ENCODE measurements around the gene SBK2. TPM values are rescaled to one million over a fixed set of nuclear protein-coding genes. Genes with fewer than 3 reads are reported as not detected.

The SBK2 gene
- polyA plus RNA-seq, 1 of the 3 experiments (the other 2 are of a cell fraction) = 0.20 TPM

DNA sequence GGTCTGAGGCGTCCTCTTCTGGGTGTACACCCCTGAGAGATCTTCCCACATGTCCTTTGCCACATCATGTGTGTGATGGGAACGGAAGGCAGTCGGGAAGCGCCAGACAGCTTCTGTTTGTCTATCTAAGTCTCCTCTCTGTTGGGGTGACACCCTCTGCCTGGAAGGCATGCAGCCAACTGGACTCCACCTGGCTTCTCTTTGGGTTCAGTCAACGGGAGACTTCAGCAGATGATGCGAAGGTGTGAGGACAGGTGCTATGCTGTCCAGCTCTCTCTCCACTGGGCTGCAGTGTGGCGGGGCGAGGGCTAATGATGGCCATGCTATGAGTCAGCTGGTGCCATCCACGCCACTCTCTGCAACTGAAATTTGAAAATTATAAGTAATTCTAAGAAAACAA, 22.8 kb upstream of the SBK2 start:
- WGBS (ENCODE audit: low lambda C conversion rate) = 76% methylated on average over 9 of the region's 9 CpGs
- no peak for DNase-seq
- Histone ChIP-seq H3F3A (replicated peaks; ENCODE audit: insufficient read depth) (no peaks in the 10 kb centered on the region), H3K79me2 (ENCODE audit: insufficient read depth) (no peaks in the 10 kb centered on the region), H3K9me2 (no peaks in the 10 kb centered on the region), H3K4me1 (ENCODE audit: control insufficient read depth in 1 of 2, insufficient read depth in 2 of 2, low read depth in 1 of 2, low read length in 1 of 2) (no peaks in the 10 kb centered on the region), H2AFZ (ENCODE audit: low read depth) (no peak overlapping the region), H3K4me2 (no peak overlapping the region), H3K9ac (no peak overlapping the region), H4K20me1 (ENCODE audit: insufficient read depth) (no peaks in the 10 kb centered on the region), H3K9me3 (no peaks in the 10 kb centered on the region), H3K27me3 (ENCODE audit: insufficient read depth) (no peaks in the 10 kb centered on the region), H3K4me3 (ENCODE audit: low read depth in 2 of 2, low read length in 1 of 2) (no peak overlapping the region), H3K36me3 (replicated peaks in 1 of 2; ENCODE audit: control insufficient read depth in 1 of 2, insufficient read depth in 2 of 2, low read length in 1 of 2) (no peaks in the 10 kb centered on the region), H3K27ac (ENCODE audit: low read depth in 2 of 2, low read length in 1 of 2) (no peak overlapping the region)
- TF ChIP-seq, protein P1, sequence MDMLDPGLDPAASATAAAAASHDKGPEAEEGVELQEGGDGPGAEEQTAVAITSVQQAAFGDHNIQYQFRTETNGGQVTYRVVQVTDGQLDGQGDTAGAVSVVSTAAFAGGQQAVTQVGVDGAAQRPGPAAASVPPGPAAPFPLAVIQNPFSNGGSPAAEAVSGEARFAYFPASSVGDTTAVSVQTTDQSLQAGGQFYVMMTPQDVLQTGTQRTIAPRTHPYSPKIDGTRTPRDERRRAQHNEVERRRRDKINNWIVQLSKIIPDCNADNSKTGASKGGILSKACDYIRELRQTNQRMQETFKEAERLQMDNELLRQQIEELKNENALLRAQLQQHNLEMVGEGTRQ (IDR thresholded peaks at IDR 0.05; ENCODE audit: borderline replicate concordance, low read depth, low read length) = no peak
- no peak for TF ChIP-seq TEAD4 (IDR thresholded peaks at IDR 0.05; ENCODE audit: borderline replicate concordance, insufficient read depth)
- no peak for TF ChIP-seq RFX5 (IDR thresholded peaks at IDR 0.05; ENCODE audit: low read length)
- TF ChIP-seq TCF12 (IDR thresholded peaks at IDR 0.05) = no peak
- TF ChIP-seq RXRA (IDR thresholded peaks at IDR 0.05; ENCODE audit: borderline replicate concordance, low read depth) = no peak
- TF ChIP-seq RAD21 (IDR thresholded peaks at IDR 0.05; ENCODE audit: low read length) = no peak
- no peak for TF ChIP-seq POLR2AphosphoS5 (IDR thresholded peaks at IDR 0.05; ENCODE audit: low read depth, low read length)
- TF ChIP-seq, protein P2, sequence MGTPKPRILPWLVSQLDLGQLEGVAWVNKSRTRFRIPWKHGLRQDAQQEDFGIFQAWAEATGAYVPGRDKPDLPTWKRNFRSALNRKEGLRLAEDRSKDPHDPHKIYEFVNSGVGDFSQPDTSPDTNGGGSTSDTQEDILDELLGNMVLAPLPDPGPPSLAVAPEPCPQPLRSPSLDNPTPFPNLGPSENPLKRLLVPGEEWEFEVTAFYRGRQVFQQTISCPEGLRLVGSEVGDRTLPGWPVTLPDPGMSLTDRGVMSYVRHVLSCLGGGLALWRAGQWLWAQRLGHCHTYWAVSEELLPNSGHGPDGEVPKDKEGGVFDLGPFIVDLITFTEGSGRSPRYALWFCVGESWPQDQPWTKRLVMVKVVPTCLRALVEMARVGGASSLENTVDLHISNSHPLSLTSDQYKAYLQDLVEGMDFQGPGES (IDR thresholded peaks at IDR 0.05; ENCODE audit: low read depth, low read length) = no peak
- TF ChIP-seq ZBTB33 (IDR thresholded peaks at IDR 0.05; ENCODE audit: borderline replicate concordance, low read depth) = no peak
- TF ChIP-seq FOXJ3 (CRISPR knock-in tag; IDR thresholded peaks at IDR 0.05) = no peak
- ChIA-PET POLR2A (no interaction called here), CTCF (interaction anchor here (0.6 to 0.8 kb wide), 2 partner anchors 10 to 56 kb away, joined by 3 read pairs; no protein-coding TSS in a partner anchor)

GRCh38 chr19:55554741-55555152, 17.8 kb upstream of the SBK2 start:
- Histone ChIP-seq H3K9ac (no peak overlapping the region), H4K20me1 (ENCODE audit: insufficient read depth) (no peaks in the 10 kb centered on the region), H3K9me2 (no peaks in the 10 kb centered on the region), H3K4me2 (no peak overlapping the region), H3K4me1 (ENCODE audit: control insufficient read depth in 1 of 2, insufficient read depth in 2 of 2, low read depth in 1 of 2, low read length in 1 of 2) (peaks cover 0 to 6% of the 10 kb centered on the region in 2 experiments; a peak in 2 of 4 replicates), H2AFZ (ENCODE audit: low read depth) (no peak overlapping the region), H3K4me3 (ENCODE audit: low read depth in 2 of 2, low read length in 1 of 2) (no peak overlapping the region), H3K79me2 (ENCODE audit: insufficient read depth) (no peaks in the 10 kb centered on the region), H3F3A (replicated peaks; ENCODE audit: insufficient read depth) (peaks cover 5% of the 10 kb centered on the region), H3K27me3 (ENCODE audit: insufficient read depth) (no peaks in the 10 kb centered on the region), H3K27ac (ENCODE audit: low read depth in 2 of 2, low read length in 1 of 2) (no peak overlapping the region), H3K9me3 (no peaks in the 10 kb centered on the region), H3K36me3 (replicated peaks in 1 of 2; ENCODE audit: control insufficient read depth in 1 of 2, insufficient read depth in 2 of 2, low read length in 1 of 2) (no peaks in the 10 kb centered on the region)
- no peak for DNase-seq
- ChIA-PET POLR2A (no interaction called here), CTCF (interaction anchor here (1.3 kb wide), 1 partner anchor 52 kb away, joined by 3 read pairs; no protein-coding TSS in a partner anchor)
- WGBS (ENCODE audit: low lambda C conversion rate) = 87% methylated on average over 7 of the region's 8 CpGs
- TF ChIP-seq MEF2A (IDR thresholded peaks at IDR 0.05; ENCODE audit: borderline replicate concordance, low read depth) = no peak
- TF ChIP-seq, protein P3, sequence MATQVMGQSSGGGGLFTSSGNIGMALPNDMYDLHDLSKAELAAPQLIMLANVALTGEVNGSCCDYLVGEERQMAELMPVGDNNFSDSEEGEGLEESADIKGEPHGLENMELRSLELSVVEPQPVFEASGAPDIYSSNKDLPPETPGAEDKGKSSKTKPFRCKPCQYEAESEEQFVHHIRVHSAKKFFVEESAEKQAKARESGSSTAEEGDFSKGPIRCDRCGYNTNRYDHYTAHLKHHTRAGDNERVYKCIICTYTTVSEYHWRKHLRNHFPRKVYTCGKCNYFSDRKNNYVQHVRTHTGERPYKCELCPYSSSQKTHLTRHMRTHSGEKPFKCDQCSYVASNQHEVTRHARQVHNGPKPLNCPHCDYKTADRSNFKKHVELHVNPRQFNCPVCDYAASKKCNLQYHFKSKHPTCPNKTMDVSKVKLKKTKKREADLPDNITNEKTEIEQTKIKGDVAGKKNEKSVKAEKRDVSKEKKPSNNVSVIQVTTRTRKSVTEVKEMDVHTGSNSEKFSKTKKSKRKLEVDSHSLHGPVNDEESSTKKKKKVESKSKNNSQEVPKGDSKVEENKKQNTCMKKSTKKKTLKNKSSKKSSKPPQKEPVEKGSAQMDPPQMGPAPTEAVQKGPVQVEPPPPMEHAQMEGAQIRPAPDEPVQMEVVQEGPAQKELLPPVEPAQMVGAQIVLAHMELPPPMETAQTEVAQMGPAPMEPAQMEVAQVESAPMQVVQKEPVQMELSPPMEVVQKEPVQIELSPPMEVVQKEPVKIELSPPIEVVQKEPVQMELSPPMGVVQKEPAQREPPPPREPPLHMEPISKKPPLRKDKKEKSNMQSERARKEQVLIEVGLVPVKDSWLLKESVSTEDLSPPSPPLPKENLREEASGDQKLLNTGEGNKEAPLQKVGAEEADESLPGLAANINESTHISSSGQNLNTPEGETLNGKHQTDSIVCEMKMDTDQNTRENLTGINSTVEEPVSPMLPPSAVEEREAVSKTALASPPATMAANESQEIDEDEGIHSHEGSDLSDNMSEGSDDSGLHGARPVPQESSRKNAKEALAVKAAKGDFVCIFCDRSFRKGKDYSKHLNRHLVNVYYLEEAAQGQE (IDR thresholded peaks at IDR 0.05; ENCODE audit: low read depth, low read length) = no peak
- TF ChIP-seq ELF1 (IDR thresholded peaks at IDR 0.05) = no peak
- TF ChIP-seq GABPA (IDR thresholded peaks at IDR 0.05; ENCODE audit: low read depth) = no peak
- TF ChIP-seq EZH2phosphoT487 (IDR thresholded peaks at IDR 0.05; ENCODE audit: borderline replicate concordance, low read depth) = no peak
- TF ChIP-seq GATA2 (CRISPR knock-in tag; IDR thresholded peaks at IDR 0.05) = no peak
- TF ChIP-seq, protein P2 (IDR thresholded peaks at IDR 0.05; ENCODE audit: low read depth, low read length) = no peak
- TF ChIP-seq JUND (IDR thresholded peaks at IDR 0.05) = no peak
- TF ChIP-seq SIN3A (IDR thresholded peaks at IDR 0.05; ENCODE audit: borderline replicate concordance, low read depth, low read length) = no peak
- TF ChIP-seq NRF1 (IDR thresholded peaks at IDR 0.05; ENCODE audit: low read depth, low read length) = no peak
